Mesenchymal stem cell (in vitro differentiated cells and primary cell): Measurements from ENCODE around the gene GNG8.

Source experiments
- DNase-seq: peaks from one replicate; pipeline ENCODE4 v3.0.0-alpha.2; 2013
- H2AFZ ChIP-seq: one replicate; pipeline ENCODE4 v1.6.1; 2013; ENCODE audit warnings: low read depth, mild to moderate bottlenecking, control low read depth, inconsistent platforms, low read length, moderate library complexity
- H2AK5ac ChIP-seq: 2 replicates; pipeline ENCODE4 v1.6.1; 2013; ENCODE audit warnings: low read length, moderate library complexity, mild to moderate bottlenecking, inconsistent platforms; ENCODE audit not compliant: severe bottlenecking
- H2BK120ac ChIP-seq: one replicate; pipeline ENCODE4 v1.6.1; 2013; ENCODE audit warnings: low read depth, mild to moderate bottlenecking, inconsistent platforms, low read length, moderate library complexity
- H2BK12ac ChIP-seq, 2 experiments: one replicate each; pipeline ENCODE4 v1.6.1; 2013; ENCODE audit warnings: inconsistent platforms in 2 of 2, low read length in 2 of 2, mild to moderate bottlenecking in 2 of 2, moderate library complexity in 2 of 2, control low read depth in 1 of 2
- H2BK15ac ChIP-seq: one replicate; pipeline ENCODE4 v1.6.1; 2013; ENCODE audit warnings: mild to moderate bottlenecking, low read depth, inconsistent platforms; ENCODE audit not compliant: poor library complexity, severe bottlenecking
- H2BK5ac ChIP-seq: 2 replicates; pipeline ENCODE4 v1.6.1; 2013; ENCODE audit warnings: low read depth, mild to moderate bottlenecking, low read length, control low read depth, inconsistent platforms; ENCODE audit not compliant: poor library complexity, severe bottlenecking
- H3K14ac ChIP-seq, 2 experiments: one replicate each; pipeline ENCODE4 v1.6.1; 2013; ENCODE audit warnings: inconsistent platforms in 2 of 2, low read length in 2 of 2, control low read depth in 1 of 2, mild to moderate bottlenecking in 1 of 2, moderate library complexity in 1 of 2
- H3K18ac ChIP-seq, 2 experiments: one replicate each; pipeline ENCODE4 v1.6.1; 2013; ENCODE audit warnings: inconsistent platforms in 2 of 2, low read length in 2 of 2, control low read depth in 1 of 2, low read depth in 1 of 2, mild to moderate bottlenecking in 1 of 2
- H3K23ac ChIP-seq, 2 experiments: one replicate each; pipeline ENCODE4 v1.6.1; 2013; ENCODE audit warnings: inconsistent platforms in 2 of 2, low read length in 2 of 2, mild to moderate bottlenecking in 2 of 2, moderate library complexity in 2 of 2, control low read depth in 1 of 2
- H3K27ac ChIP-seq: 2 replicates; pipeline ENCODE4 v1.5.1; 2013; ENCODE audit warnings: mild to moderate bottlenecking, moderate library complexity, low read length, control low read depth, inconsistent platforms; ENCODE audit not compliant: poor library complexity, severe bottlenecking
- H3K27me3 ChIP-seq, 2 experiments: 2 replicates each; pipeline versions ENCODE4 v1.6.1 to v1.7.0; 2013; ENCODE audit warnings: low read length in 2 of 2, mild to moderate bottlenecking in 2 of 2, moderate library complexity in 2 of 2, control low read depth in 1 of 2, inconsistent platforms in 1 of 2; ENCODE audit not compliant: control insufficient read depth in 1 of 2, insufficient read depth in 1 of 2
- H3K36me3 ChIP-seq, 2 experiments: 2 replicates each; pipeline versions ENCODE4 v1.6.1 to v1.7.0; 2013; ENCODE audit warnings: low read length in 2 of 2, control low read depth in 1 of 2, inconsistent platforms in 1 of 2, low read depth in 1 of 2, mild to moderate bottlenecking in 1 of 2; ENCODE audit not compliant: insufficient read depth in 2 of 2, control insufficient read depth in 1 of 2
- H3K4ac ChIP-seq, 2 experiments: one replicate each; pipeline ENCODE4 v1.6.1; 2013; ENCODE audit warnings: inconsistent platforms in 2 of 2, low read length in 2 of 2, mild to moderate bottlenecking in 2 of 2, moderate library complexity in 2 of 2, control low read depth in 1 of 2, low read depth in 1 of 2
- H3K4me1 ChIP-seq: 2 replicates; pipeline ENCODE4 v1.6.1; 2013; ENCODE audit warnings: low read depth, low read length, control low read depth; ENCODE audit not compliant: control insufficient read depth, insufficient read depth
- H3K4me2 ChIP-seq: 2 replicates; pipeline ENCODE4 v1.6.1; 2013; ENCODE audit warnings: low read length, mild to moderate bottlenecking, inconsistent platforms; ENCODE audit not compliant: poor library complexity, severe bottlenecking
- H3K4me3 ChIP-seq, 2 experiments: 2 replicates each; pipeline versions ENCODE4 v1.5.1 to v1.7.0; 2013; ENCODE audit warnings: low read length in 2 of 2, mild to moderate bottlenecking in 2 of 2, control low read depth in 1 of 2, low read depth in 1 of 2; ENCODE audit not compliant: insufficient read depth in 1 of 2
- H3K79me1 ChIP-seq: replicated peaks from 2 replicates; pipeline ENCODE4 v1.6.1; 2013; ENCODE audit warnings: mild to moderate bottlenecking, control low read depth, low read length, inconsistent platforms; ENCODE audit not compliant: poor library complexity, severe bottlenecking
- H3K9ac ChIP-seq: 2 replicates; pipeline ENCODE4 v1.7.0; 2013; ENCODE audit warnings: mild to moderate bottlenecking, low read length, moderate library complexity
- H3K9me3 ChIP-seq: 2 replicates; pipeline ENCODE4 v1.7.0; 2013; ENCODE audit warnings: mild to moderate bottlenecking, low read length; ENCODE audit not compliant: control insufficient read depth
- H4K8ac ChIP-seq: one replicate; pipeline ENCODE4 v1.6.1; 2013; ENCODE audit warnings: inconsistent platforms, mild to moderate bottlenecking, low read length, moderate library complexity
- H4K91ac ChIP-seq: one replicate; pipeline ENCODE4 v1.6.1; 2013; ENCODE audit warnings: mild to moderate bottlenecking, low read length, inconsistent platforms
- whole genome bisulfite sequencing: methylation state at CpG from one replicate; pipeline ENCODE4 v1.1.7; 2013; ENCODE audit warnings: mixed read lengths; 5-methylcytosine and 5-hydroxymethylcytosine counted together

Gene GNG8

DNA sequence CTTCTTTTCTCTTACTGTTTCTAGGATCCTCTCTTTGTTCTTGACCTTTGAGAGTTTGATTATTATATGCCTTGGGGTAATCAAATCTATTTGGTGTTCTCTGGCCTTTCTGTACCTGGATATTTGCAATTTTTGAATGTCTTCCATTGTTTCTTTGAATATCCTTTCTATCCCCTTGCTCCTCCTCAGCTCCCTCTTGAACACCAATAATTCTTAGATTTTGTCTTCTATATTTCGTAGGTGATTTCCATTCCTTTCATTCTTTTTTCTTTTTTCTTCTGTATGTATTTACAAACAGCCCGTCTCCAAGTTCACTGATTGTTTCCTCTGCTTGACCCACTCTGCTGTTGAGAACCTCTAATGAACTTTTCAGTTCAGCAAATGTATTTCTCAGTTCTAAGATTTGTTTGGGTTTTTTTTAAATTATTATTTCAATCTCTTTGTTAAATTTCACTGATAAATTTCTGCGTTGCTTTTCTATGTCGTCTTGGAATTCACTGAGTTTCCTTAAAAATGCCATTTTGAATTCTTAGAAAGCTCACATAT lies 37.6 kb downstream of the GNG8 start:
- H3K36me3 ChIP-seq: no peaks in the 10 kb centered on the region
- H3K4me2 ChIP-seq: no peak overlapping the region
- no peak overlapping the region for H2AK5ac ChIP-seq
- WGBS: over 99% methylated on average over 4 of the region's 4 CpGs
- H3K9me3 ChIP-seq: no peaks in the 10 kb centered on the region
- no peak overlapping the region for H2AFZ ChIP-seq
- DNase-seq: no peak
- no peaks in the 10 kb centered on the region for H3K27me3 ChIP-seq
- H3K14ac ChIP-seq: no peak overlapping the region
- no peak overlapping the region for H3K4me3 ChIP-seq
- H3K4me1 ChIP-seq: peaks cover 16% of the 10 kb centered on the region
- no peak overlapping the region for H3K27ac ChIP-seq
- H3K23ac ChIP-seq: no peak overlapping the region
- H3K9ac ChIP-seq: no peak overlapping the region
- no peak overlapping the region for H3K18ac ChIP-seq
- H2BK12ac ChIP-seq: no peak overlapping the region
- no peak overlapping the region for H2BK15ac ChIP-seq
- H4K91ac ChIP-seq: no peak overlapping the region
- no peak overlapping the region for H4K8ac ChIP-seq
- H3K4ac ChIP-seq: no peak overlapping the region
- H2BK120ac ChIP-seq: no peak overlapping the region
- H3K79me1 ChIP-seq: peaks cover 5% of the 10 kb centered on the region
- no peak overlapping the region for H2BK5ac ChIP-seq

DNA sequence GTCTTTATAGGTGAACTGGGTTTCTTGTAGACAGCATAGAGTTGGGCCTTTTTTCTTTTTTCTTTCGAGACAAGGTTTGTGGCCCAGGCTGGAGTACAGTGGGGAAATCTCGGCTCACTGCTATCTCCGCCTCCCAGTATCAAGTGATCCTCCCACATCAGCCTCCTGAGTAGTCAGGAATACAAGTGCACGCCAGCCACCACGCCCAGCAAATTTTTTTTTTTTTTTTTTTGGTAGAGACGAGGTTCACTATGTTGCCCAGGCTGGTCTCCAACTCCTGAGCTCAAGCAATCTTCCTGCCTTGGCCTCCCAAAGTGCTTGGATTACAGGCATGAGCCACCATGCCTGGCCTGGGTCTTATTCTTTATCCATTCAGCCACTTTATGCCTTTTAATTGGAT lies 40.0 kb downstream of the GNG8 start:
- no peak overlapping the region for H3K18ac ChIP-seq
- no peaks in the 10 kb centered on the region for H3K36me3 ChIP-seq
- no peak overlapping the region for H2AK5ac ChIP-seq
- H2AFZ ChIP-seq: no peak overlapping the region
- H3K9ac ChIP-seq: no peak overlapping the region
- H3K4me1 ChIP-seq: peaks cover 5% of the 10 kb centered on the region
- no peak overlapping the region for H3K23ac ChIP-seq
- H4K91ac ChIP-seq: no peak overlapping the region
- H3K14ac ChIP-seq: no peak overlapping the region
- no peaks in the 10 kb centered on the region for H3K9me3 ChIP-seq
- WGBS: 66% methylated on average over 6 of the region's 6 CpGs
- H3K4me2 ChIP-seq: no peak overlapping the region
- H3K27ac ChIP-seq: no peak overlapping the region
- H3K4ac ChIP-seq: no peak overlapping the region
- peaks cover 5% of the 10 kb centered on the region for H3K79me1 ChIP-seq
- no peak for DNase-seq
- no peak overlapping the region for H2BK120ac ChIP-seq
- no peak overlapping the region for H4K8ac ChIP-seq
- H2BK12ac ChIP-seq: no peak overlapping the region
- no peak overlapping the region for H2BK15ac ChIP-seq
- no peak overlapping the region for H2BK5ac ChIP-seq
- no peaks in the 10 kb centered on the region for H3K27me3 ChIP-seq
- H3K4me3 ChIP-seq: no peak overlapping the region

DNA sequence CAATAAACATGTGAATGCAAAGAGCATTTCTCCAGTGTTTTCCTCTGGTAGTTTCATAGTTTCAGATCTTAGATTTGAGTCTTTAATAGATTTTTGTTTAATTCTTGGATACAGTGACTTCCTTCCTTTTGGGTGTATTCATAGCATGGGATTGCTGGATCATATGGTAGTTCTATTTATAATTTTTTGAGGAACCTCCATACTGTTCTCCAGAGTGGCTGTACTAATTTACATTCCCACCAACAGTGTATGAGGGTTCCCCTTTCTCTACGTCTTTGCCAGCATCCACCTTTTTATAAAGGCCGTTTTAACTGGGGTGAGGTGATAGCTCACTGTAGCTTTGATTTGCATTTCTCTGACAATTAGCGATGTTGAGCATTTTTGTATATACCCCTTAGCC lies 44.1 kb downstream of the GNG8 start:
- DNase-seq: no peak
- 100% methylated on average over 1 of the region's 3 CpGs for WGBS
- Histone ChIP-seq H3K4me2 (no peak overlapping the region), H3K4me3 (no peak overlapping the region), H2BK5ac (no peak overlapping the region), H3K27me3 (no peaks in the 10 kb centered on the region), H3K14ac (no peak overlapping the region), H3K36me3 (no peaks in the 10 kb centered on the region), H2BK120ac (no peak overlapping the region), H3K4me1 (no peaks in the 10 kb centered on the region), H3K27ac (no peak overlapping the region), H4K91ac (no peak overlapping the region), H3K18ac (no peak overlapping the region), H4K8ac (no peak overlapping the region), H3K9me3 (no peaks in the 10 kb centered on the region), H3K9ac (no peak overlapping the region), H2BK15ac (no peak overlapping the region), H2AK5ac (no peak overlapping the region), H3K23ac (no peak overlapping the region), H3K4ac (no peak overlapping the region), H2BK12ac (no peak overlapping the region), H3K79me1 (no peaks in the 10 kb centered on the region), H2AFZ (no peak overlapping the region)

DNA sequence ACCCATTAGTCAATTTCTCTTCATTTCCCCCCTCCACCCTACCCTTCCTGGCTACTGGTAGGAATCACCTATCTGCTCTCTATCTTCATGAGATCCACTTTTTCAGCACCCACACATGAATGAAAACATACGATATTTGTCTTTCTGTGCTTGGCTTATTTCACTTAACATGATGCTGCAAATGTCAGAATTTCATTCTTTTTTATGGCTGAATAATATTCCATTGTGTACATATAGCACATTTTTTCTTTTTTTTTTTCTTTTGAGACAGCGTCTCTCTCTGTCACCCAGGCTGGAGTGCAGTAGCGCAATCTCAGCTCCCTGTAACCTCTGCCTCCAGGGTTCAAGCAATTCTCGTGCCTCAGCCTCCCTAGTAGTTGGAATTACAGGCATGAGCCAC lies 44.7 kb downstream of the GNG8 start:
- no peak overlapping the region for H3K14ac ChIP-seq
- no peak overlapping the region for H3K18ac ChIP-seq
- no peak overlapping the region for H2BK5ac ChIP-seq
- H3K4me2 ChIP-seq: no peak overlapping the region
- H4K91ac ChIP-seq: no peak overlapping the region
- H2AFZ ChIP-seq: no peak overlapping the region
- H2BK12ac ChIP-seq: no peak overlapping the region
- H3K27me3 ChIP-seq: no peaks in the 10 kb centered on the region
- H4K8ac ChIP-seq: no peak overlapping the region
- no peak overlapping the region for H3K27ac ChIP-seq
- no peak overlapping the region for H3K4me3 ChIP-seq
- no peak overlapping the region for H2BK15ac ChIP-seq
- H3K9ac ChIP-seq: no peak overlapping the region
- no peak for DNase-seq
- no peaks in the 10 kb centered on the region for H3K36me3 ChIP-seq
- no peaks in the 10 kb centered on the region for H3K79me1 ChIP-seq
- no peak overlapping the region for H3K23ac ChIP-seq
- H2AK5ac ChIP-seq: no peak overlapping the region
- WGBS: 90% methylated on average over 3 of the region's 4 CpGs
- H3K4me1 ChIP-seq: no peaks in the 10 kb centered on the region
- no peak overlapping the region for H2BK120ac ChIP-seq
- H3K9me3 ChIP-seq: no peaks in the 10 kb centered on the region
- H3K4ac ChIP-seq: no peak overlapping the region
